ENCODE results near the gene BRD9. TPM values are rescaled to one million over a fixed set of nuclear protein-coding genes. Genes with fewer than 3 reads are reported as not detected.

Gene BRD9
- total RNA-seq, 1 donor from 2014 or later = 104 TPM

GRCh38 chr5:859798-860296 is 32.8 kb downstream of the BRD9 start:
- no peaks in the 10 kb centered on the region for H3K36me3 Mint-ChIP-seq (ENCODE audit: unreplicated experiment)
- H3K27ac Mint-ChIP-seq (ENCODE audit: unreplicated experiment) = no peak overlapping the region
- TF ChIP-seq, protein P1, sequence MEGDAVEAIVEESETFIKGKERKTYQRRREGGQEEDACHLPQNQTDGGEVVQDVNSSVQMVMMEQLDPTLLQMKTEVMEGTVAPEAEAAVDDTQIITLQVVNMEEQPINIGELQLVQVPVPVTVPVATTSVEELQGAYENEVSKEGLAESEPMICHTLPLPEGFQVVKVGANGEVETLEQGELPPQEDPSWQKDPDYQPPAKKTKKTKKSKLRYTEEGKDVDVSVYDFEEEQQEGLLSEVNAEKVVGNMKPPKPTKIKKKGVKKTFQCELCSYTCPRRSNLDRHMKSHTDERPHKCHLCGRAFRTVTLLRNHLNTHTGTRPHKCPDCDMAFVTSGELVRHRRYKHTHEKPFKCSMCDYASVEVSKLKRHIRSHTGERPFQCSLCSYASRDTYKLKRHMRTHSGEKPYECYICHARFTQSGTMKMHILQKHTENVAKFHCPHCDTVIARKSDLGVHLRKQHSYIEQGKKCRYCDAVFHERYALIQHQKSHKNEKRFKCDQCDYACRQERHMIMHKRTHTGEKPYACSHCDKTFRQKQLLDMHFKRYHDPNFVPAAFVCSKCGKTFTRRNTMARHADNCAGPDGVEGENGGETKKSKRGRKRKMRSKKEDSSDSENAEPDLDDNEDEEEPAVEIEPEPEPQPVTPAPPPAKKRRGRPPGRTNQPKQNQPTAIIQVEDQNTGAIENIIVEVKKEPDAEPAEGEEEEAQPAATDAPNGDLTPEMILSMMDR (IDR thresholded peaks at IDR 0.05; ENCODE audit: partially characterized antibody, unreplicated experiment) = no peak
- no peak overlapping the region for H3K4me3 Mint-ChIP-seq (ENCODE audit: unreplicated experiment)
- no peak for DNase-seq
- peaks cover 3% of the 10 kb centered on the region for H3K9me3 Mint-ChIP-seq (ENCODE audit: unreplicated experiment)
- H3K27me3 Mint-ChIP-seq (ENCODE audit: unreplicated experiment) = peaks cover 5% of the 10 kb centered on the region
- peaks cover 3% of the 10 kb centered on the region for H3K4me1 Mint-ChIP-seq (ENCODE audit: low read depth, unreplicated experiment)

- TF ChIP-seq, protein P1 (IDR thresholded peaks at IDR 0.05; ENCODE audit: partially characterized antibody, unreplicated experiment) = no peak
- peaks cover 5% of the 10 kb centered on the region for H3K9me3 Mint-ChIP-seq (ENCODE audit: unreplicated experiment)
- H3K4me3 Mint-ChIP-seq (ENCODE audit: unreplicated experiment) = no peak overlapping the region
- DNase-seq = no peak
- peaks cover 3% of the 10 kb centered on the region for H3K4me1 Mint-ChIP-seq (ENCODE audit: low read depth, unreplicated experiment)
- H3K27me3 Mint-ChIP-seq (ENCODE audit: unreplicated experiment) = peaks cover 5% of the 10 kb centered on the region
- no peaks in the 10 kb centered on the region for H3K36me3 Mint-ChIP-seq (ENCODE audit: unreplicated experiment)
- no peak overlapping the region for H3K27ac Mint-ChIP-seq (ENCODE audit: unreplicated experiment)
Measured at GRCh38 chr5:859391-859790, 33.2 kb downstream of the BRD9 start.

GRCh38 chr5:858726-859125 is 33.9 kb downstream of the BRD9 start:
- no peak overlapping the region for H3K27ac Mint-ChIP-seq (ENCODE audit: unreplicated experiment)
- peaks cover 6% of the 10 kb centered on the region for H3K9me3 Mint-ChIP-seq (ENCODE audit: unreplicated experiment)
- H3K36me3 Mint-ChIP-seq (ENCODE audit: unreplicated experiment) = no peaks in the 10 kb centered on the region
- peaks cover 5% of the 10 kb centered on the region for H3K27me3 Mint-ChIP-seq (ENCODE audit: unreplicated experiment)
- DNase-seq = no peak
- peaks cover 3% of the 10 kb centered on the region for H3K4me1 Mint-ChIP-seq (ENCODE audit: low read depth, unreplicated experiment)
- TF ChIP-seq, protein P1 (IDR thresholded peaks at IDR 0.05; ENCODE audit: partially characterized antibody, unreplicated experiment) = no peak
- no peak overlapping the region for H3K4me3 Mint-ChIP-seq (ENCODE audit: unreplicated experiment)

- Mint-ChIP-seq H3K9me3 (ENCODE audit: unreplicated experiment) (peaks cover 11% of the 10 kb centered on the region), H3K27me3 (ENCODE audit: unreplicated experiment) (peaks cover 10% of the 10 kb centered on the region), H3K4me3 (ENCODE audit: unreplicated experiment) (no peak overlapping the region), H3K36me3 (ENCODE audit: unreplicated experiment) (no peaks in the 10 kb centered on the region), H3K4me1 (ENCODE audit: low read depth, unreplicated experiment) (no peaks in the 10 kb centered on the region), H3K27ac (ENCODE audit: unreplicated experiment) (no peak overlapping the region)
- DNase-seq = no peak
- TF ChIP-seq, protein P1 (IDR thresholded peaks at IDR 0.05; ENCODE audit: partially characterized antibody, unreplicated experiment) = no peak
Measured at GRCh38 chr5:856531-857425, 35.8 kb downstream of the BRD9 start.
